H1 (cell line): ENCODE measurements around the gene IQCH. TPM values are rescaled to one million over a fixed set of nuclear protein-coding genes. Genes with fewer than 3 reads are reported as not detected.

Experiments used
- CBX8 ChIP-seq: fragments of 300-800, 300-1000 bp; sonication (generic); IDR thresholded peaks from 2 replicates; pipeline ENCODE4 v1.7.1; 2016; ENCODE audit warnings: low read depth, low read length, borderline replicate concordance
- CTBP2 ChIP-seq: IDR thresholded peaks from 2 replicates; pipeline ENCODE4 v1.7.0; 2011; ENCODE audit warnings: borderline replicate concordance, mild to moderate bottlenecking, moderate library complexity, mixed read lengths, low read length; ENCODE audit not compliant: insufficient read depth, insufficient read length
- FOSL1 ChIP-seq: IDR thresholded peaks from 2 replicates; pipeline ENCODE4 v1.6.1; 2011; ENCODE audit warnings: mild to moderate bottlenecking, low read depth, low read length, moderate library complexity; ENCODE audit not compliant: insufficient read depth
- KDM5A ChIP-seq: fragments of 200-600 bp; IDR thresholded peaks from 2 replicates; pipeline ENCODE4 v1.7.1; 2012; ENCODE audit warnings: mild to moderate bottlenecking, low read length, inconsistent platforms, mixed read lengths
- POLR2A ChIP-seq, 2 experiments: IDR thresholded peaks; 1 replicate in 1 of 2; 2 replicates in 1 of 2; pipeline ENCODE4 v1.6.1; 2011; ENCODE audit warnings: low read depth in 2 of 2, low read length in 2 of 2, mild to moderate bottlenecking in 2 of 2; ENCODE audit errors: control extremely low read depth in 1 of 2
- POLR2AphosphoS5 ChIP-seq: IDR thresholded peaks from 2 replicates; pipeline ENCODE4 v1.6.1; 2011; ENCODE audit warnings: low read depth, low read length
- SP2 ChIP-seq: IDR thresholded peaks from 2 replicates; pipeline ENCODE4 v1.6.1; 2012; ENCODE audit warnings: mild to moderate bottlenecking, low read length, inconsistent platforms
- polyA plus RNA-seq, 7 experiments: library from polyadenylated mRNA; depleted of rRNA in 3 of 7; stranded (reverse) in 5 of 7; unstranded in 2 of 7; fragments of >200 nt in 5 of 7; fragments of 200-250 nt in 2 of 7; gene quantifications; 1 replicate in 5 of 7; 2 replicates in 1 of 7; 4 replicates in 1 of 7; pipeline versions ENCODE4 v1.2.1 to v1.2.3, GENCODE V29; 2011 to 2013; ENCODE audit warnings: missing spikeins in 2 of 7, mixed read lengths in 2 of 7
- total RNA-seq: library from RNA; stranded (reverse); fragmentation: NEBNext Ultra II Directional; extraction: Animal tissue kit (Norgen Biotek cat#: 25700); gene quantifications from 2 replicates; pipeline ENCODE4 v1.2.1, GENCODE V29; 2021
- TF ChIP-seq, protein P1 (sequence below): fragments of 300-600 bp; sonication (generic); IDR thresholded peaks from 2 replicates; pipeline ENCODE4 v1.7.1; 2012; ENCODE audit warnings: low read length, moderate library complexity, mild to moderate bottlenecking, inconsistent platforms; ENCODE audit not compliant: insufficient replicate concordance
- TF ChIP-seq, protein P2 (sequence below): IDR thresholded peaks from 2 replicates; pipeline ENCODE4 v1.6.1; 2012; ENCODE audit warnings: inconsistent platforms

Gene IQCH
- total and polyA plus RNA-seq, 2 of the 8 experiments (the other 6 are each of a cell fraction or from before 2014, with no cell fraction given): 0.60 to 1.9 TPM

DNA sequence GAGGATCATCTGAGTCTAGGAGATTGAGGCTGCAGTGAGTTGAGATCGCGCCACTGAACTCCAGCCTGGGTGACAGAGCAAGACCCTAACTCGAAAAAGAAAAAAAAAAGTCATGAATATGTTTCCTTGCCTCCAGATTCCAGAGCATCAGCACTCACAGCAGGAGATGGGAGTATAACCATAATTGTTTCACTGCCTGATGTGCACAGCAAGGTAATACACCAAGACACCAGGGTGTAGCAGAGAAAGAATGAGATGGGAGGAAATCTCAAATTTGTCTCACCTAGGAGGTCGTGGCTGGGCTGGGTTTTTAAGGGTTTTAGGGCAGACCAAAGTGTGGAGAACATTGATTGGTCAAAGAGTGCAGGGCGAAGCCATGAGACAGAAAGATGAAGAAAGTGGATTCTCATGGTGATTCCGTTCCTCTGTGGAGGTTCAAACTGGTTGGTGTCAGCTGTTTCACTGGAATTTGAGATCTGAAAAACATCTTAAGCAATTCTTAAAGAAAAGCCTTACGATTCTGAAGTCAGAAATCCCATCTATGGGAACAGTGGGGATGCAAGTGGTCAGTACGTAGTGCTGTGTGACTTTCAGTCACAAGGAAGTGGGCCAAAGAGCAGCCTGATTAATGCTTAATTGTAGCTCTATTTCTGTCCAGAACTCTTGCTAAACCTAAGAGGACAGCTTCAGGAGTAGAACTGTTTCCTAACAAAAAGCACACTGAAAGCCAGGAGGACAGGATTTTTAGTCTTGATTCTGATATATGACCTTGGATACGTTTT, 258.5 kb downstream of the IQCH start (continued):
- TF ChIP-seq, protein P1, sequence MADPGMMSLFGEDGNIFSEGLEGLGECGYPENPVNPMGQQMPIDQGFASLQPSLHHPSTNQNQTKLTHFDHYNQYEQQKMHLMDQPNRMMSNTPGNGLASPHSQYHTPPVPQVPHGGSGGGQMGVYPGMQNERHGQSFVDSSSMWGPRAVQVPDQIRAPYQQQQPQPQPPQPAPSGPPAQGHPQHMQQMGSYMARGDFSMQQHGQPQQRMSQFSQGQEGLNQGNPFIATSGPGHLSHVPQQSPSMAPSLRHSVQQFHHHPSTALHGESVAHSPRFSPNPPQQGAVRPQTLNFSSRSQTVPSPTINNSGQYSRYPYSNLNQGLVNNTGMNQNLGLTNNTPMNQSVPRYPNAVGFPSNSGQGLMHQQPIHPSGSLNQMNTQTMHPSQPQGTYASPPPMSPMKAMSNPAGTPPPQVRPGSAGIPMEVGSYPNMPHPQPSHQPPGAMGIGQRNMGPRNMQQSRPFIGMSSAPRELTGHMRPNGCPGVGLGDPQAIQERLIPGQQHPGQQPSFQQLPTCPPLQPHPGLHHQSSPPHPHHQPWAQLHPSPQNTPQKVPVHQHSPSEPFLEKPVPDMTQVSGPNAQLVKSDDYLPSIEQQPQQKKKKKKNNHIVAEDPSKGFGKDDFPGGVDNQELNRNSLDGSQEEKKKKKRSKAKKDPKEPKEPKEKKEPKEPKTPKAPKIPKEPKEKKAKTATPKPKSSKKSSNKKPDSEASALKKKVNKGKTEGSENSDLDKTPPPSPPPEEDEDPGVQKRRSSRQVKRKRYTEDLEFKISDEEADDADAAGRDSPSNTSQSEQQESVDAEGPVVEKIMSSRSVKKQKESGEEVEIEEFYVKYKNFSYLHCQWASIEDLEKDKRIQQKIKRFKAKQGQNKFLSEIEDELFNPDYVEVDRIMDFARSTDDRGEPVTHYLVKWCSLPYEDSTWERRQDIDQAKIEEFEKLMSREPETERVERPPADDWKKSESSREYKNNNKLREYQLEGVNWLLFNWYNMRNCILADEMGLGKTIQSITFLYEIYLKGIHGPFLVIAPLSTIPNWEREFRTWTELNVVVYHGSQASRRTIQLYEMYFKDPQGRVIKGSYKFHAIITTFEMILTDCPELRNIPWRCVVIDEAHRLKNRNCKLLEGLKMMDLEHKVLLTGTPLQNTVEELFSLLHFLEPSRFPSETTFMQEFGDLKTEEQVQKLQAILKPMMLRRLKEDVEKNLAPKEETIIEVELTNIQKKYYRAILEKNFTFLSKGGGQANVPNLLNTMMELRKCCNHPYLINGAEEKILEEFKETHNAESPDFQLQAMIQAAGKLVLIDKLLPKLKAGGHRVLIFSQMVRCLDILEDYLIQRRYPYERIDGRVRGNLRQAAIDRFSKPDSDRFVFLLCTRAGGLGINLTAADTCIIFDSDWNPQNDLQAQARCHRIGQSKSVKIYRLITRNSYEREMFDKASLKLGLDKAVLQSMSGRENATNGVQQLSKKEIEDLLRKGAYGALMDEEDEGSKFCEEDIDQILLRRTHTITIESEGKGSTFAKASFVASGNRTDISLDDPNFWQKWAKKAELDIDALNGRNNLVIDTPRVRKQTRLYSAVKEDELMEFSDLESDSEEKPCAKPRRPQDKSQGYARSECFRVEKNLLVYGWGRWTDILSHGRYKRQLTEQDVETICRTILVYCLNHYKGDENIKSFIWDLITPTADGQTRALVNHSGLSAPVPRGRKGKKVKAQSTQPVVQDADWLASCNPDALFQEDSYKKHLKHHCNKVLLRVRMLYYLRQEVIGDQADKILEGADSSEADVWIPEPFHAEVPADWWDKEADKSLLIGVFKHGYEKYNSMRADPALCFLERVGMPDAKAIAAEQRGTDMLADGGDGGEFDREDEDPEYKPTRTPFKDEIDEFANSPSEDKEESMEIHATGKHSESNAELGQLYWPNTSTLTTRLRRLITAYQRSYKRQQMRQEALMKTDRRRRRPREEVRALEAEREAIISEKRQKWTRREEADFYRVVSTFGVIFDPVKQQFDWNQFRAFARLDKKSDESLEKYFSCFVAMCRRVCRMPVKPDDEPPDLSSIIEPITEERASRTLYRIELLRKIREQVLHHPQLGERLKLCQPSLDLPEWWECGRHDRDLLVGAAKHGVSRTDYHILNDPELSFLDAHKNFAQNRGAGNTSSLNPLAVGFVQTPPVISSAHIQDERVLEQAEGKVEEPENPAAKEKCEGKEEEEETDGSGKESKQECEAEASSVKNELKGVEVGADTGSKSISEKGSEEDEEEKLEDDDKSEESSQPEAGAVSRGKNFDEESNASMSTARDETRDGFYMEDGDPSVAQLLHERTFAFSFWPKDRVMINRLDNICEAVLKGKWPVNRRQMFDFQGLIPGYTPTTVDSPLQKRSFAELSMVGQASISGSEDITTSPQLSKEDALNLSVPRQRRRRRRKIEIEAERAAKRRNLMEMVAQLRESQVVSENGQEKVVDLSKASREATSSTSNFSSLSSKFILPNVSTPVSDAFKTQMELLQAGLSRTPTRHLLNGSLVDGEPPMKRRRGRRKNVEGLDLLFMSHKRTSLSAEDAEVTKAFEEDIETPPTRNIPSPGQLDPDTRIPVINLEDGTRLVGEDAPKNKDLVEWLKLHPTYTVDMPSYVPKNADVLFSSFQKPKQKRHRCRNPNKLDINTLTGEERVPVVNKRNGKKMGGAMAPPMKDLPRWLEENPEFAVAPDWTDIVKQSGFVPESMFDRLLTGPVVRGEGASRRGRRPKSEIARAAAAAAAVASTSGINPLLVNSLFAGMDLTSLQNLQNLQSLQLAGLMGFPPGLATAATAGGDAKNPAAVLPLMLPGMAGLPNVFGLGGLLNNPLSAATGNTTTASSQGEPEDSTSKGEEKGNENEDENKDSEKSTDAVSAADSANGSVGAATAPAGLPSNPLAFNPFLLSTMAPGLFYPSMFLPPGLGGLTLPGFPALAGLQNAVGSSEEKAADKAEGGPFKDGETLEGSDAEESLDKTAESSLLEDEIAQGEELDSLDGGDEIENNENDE: no peak
- TF ChIP-seq, protein P2, sequence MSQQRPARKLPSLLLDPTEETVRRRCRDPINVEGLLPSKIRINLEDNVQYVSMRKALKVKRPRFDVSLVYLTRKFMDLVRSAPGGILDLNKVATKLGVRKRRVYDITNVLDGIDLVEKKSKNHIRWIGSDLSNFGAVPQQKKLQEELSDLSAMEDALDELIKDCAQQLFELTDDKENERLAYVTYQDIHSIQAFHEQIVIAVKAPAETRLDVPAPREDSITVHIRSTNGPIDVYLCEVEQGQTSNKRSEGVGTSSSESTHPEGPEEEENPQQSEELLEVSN: no peak
- TF ChIP-seq POLR2AphosphoS5 (no peak), FOSL1 (no peak), KDM5A (no peak), POLR2A (IDR thresholded peaks at IDR 0.05; ENCODE audit: control extremely low read depth in 1 of 2, low read depth in 2 of 2, low read length in 2 of 2) (no peak), CBX8 (no peak), SP2 (no peak), CTBP2 (no peak)
